ENCODE data around the gene FNDC3B.

- no peak for TF ChIP-seq REST (IDR thresholded peaks at IDR 0.05; ENCODE audit: insufficient read depth in 1 of 2, low read depth in 2 of 2, low read length in 2 of 2)
- no peak for TF ChIP-seq TAF1 (IDR thresholded peaks at IDR 0.05; ENCODE audit: borderline replicate concordance, insufficient read depth, low read length)
- TF ChIP-seq POLR2AphosphoS5 (IDR thresholded peaks at IDR 0.05; ENCODE audit: low read depth, low read length): no peak
Observed at GRCh38 chr3:172140499-172141391, 101.4 kb downstream of the FNDC3B start.

Data from PFSK-1 (cell line).